Epithelial cell of proximal tubule (primary cell): ENCODE results near the gene MAP3K5. TPM values are rescaled to one million over a fixed set of nuclear protein-coding genes. Genes with fewer than 3 reads are reported as not detected.
"Not testable (repeated sequence)": the region's sequence is repeated elsewhere in the genome, so short reads cannot be mapped to it uniquely, and the experiment has no call there.

ENCODE experiments used
- DNase-seq: peaks from one replicate; pipeline ENCODE4 v3.0.0-alpha.2; 2011; ENCODE audit warnings: low read depth
- H3K4me3 ChIP-seq: 2 replicates; pipeline ENCODE4 v1.5.1; 2011; ENCODE audit warnings: low read depth, mild to moderate bottlenecking, low read length
- total RNA-seq: library from RNA; depleted of rRNA; stranded (reverse); fragments of >200 nt; gene quantifications from 2 replicates; pipeline ENCODE4 v1.2.3, GENCODE V29; 2015
- TF ChIP-seq, protein P1 (sequence below): conservative IDR thresholded peaks from 2 replicates; pipeline ENCODE4 v1.5.1; 2012; ENCODE audit warnings: low read depth, mild to moderate bottlenecking, low read length

The MAP3K5 gene
- total RNA-seq, 1 donor from 2014 or later: 7.8 TPM

DNA sequence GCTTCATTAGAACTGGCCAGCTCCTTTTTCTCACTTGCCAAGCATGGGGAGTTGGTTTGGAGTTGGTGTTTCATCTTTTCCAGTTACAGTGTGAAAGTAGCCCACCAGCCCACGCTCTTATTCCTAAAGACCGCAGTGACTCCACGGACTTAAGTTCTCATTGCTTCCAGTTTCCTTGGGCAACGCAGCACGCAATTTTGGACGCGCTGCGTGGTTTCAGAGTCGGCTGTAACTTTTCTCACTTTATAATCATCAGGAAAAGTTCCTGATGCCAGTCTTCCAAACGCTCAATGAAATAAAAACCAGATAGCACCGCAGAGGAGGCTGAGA lies 29.7 kb upstream of the MAP3K5 start:
- H3K4me3 ChIP-seq: peak overlapping the region; percentile 66
- DNase-seq: no peak
- TF ChIP-seq, protein P1, sequence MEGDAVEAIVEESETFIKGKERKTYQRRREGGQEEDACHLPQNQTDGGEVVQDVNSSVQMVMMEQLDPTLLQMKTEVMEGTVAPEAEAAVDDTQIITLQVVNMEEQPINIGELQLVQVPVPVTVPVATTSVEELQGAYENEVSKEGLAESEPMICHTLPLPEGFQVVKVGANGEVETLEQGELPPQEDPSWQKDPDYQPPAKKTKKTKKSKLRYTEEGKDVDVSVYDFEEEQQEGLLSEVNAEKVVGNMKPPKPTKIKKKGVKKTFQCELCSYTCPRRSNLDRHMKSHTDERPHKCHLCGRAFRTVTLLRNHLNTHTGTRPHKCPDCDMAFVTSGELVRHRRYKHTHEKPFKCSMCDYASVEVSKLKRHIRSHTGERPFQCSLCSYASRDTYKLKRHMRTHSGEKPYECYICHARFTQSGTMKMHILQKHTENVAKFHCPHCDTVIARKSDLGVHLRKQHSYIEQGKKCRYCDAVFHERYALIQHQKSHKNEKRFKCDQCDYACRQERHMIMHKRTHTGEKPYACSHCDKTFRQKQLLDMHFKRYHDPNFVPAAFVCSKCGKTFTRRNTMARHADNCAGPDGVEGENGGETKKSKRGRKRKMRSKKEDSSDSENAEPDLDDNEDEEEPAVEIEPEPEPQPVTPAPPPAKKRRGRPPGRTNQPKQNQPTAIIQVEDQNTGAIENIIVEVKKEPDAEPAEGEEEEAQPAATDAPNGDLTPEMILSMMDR: no peak

DNA sequence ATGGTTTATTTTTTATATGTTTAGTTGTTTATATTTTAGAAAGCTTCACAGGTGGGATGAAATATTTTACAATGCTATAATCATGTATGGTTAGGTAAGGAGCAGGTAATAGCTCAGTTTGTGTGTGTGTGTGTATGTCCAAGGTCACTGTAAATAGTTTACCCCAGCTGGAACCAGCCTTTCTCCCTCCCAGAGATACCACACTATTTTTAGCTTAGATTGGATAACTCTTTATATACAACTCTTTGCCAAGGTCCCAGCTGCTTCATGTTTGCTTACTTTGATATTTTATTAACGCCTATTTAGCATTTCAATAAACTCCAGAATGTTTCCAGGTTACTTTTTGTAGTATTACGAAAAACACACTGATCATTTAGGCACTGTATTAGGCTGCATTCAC lies 28.3 kb upstream of the MAP3K5 start:
- TF ChIP-seq, protein P1: no peak
- no peak for DNase-seq
- H3K4me3 ChIP-seq: no peak overlapping the region

DNA sequence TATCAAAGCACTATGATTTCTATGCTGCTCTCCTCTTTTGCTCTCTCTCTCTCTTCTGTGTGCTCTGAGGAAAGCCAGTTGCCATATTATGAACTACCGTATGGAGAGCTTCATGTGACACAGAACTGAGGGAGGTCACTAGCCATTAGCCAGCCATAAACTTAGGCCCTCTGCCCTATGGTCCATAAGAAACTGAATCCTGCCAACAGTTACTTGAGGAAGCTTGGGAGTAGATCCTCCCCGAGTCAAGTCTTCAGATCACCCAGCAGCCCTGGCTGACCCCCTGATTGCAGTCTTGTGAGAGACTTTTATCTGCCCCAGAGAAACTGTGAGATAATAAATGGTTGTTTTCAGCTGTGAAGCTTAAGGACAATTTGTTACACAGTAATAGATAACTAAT lies 24.4 kb upstream of the MAP3K5 start:
- TF ChIP-seq, protein P1: no peak
- DNase-seq: no peak

DNA sequence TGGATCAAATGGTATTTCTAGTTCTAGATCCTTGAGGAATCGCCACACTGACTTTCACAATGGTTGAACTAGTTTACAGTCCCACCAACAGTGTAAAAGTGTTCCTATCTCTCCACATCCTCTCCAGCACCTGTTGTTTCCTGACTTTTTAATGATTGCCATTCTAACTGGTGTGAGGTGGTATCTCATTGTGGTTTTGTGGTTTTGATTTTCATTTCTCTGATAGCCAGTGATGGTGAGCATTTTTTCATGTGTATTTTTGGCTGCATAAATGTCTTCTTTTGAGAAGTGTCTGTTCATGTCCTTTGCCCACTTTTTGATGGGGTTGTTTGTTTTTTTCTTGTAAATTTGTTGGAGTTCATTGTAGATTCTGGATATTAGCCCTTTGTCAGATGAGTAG lies 23.3 kb upstream of the MAP3K5 start:
- not testable (repeated sequence) for DNase-seq, H3K4me3 ChIP-seq

More for the DNA sequence above, 24.4 kb upstream of the MAP3K5 start:
- H3K4me3 ChIP-seq: no peak overlapping the region

DNA sequence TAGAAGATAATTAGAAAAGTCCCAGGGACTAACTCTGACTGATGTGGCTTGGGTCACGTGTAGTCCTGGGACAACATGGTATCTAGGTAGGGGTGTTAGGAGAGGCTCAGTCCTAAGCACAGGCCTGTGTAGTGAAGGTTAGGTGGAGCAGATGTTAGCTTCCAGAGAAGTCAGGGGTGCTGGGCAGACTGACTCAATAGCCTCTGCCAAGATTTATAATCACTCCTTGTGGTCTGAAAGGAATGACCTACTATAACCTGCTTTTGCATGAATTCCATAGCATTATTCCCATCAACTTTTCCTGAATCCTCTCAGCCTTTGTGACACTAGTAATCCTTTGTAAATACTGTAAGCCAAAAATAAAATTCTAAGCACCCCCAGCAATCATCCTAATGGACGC lies 19.9 kb upstream of the MAP3K5 start:
- no peak overlapping the region for H3K4me3 ChIP-seq
- DNase-seq: no peak
- TF ChIP-seq, protein P1: no peak

DNA sequence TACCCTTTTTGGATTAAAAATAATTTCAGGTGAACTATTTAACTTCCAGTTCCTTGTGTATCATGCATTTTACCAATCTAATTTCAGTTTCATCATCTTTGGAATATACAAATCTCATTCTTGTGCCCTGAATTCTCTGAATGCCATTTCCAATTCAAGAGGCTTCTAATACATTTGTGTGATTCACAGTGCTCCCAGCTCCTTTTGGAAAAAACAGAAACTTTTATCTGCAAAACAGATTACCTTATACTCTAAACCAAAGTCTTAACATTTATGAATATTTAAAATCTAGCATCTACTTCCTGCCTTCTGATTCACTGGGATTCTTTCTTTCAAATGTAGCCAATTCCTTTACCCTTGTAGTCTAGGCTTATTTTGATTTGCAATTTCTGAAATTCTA lies 19.0 kb upstream of the MAP3K5 start:
- DNase-seq: no peak
- no peak overlapping the region for H3K4me3 ChIP-seq
- TF ChIP-seq, protein P1: no peak

DNA sequence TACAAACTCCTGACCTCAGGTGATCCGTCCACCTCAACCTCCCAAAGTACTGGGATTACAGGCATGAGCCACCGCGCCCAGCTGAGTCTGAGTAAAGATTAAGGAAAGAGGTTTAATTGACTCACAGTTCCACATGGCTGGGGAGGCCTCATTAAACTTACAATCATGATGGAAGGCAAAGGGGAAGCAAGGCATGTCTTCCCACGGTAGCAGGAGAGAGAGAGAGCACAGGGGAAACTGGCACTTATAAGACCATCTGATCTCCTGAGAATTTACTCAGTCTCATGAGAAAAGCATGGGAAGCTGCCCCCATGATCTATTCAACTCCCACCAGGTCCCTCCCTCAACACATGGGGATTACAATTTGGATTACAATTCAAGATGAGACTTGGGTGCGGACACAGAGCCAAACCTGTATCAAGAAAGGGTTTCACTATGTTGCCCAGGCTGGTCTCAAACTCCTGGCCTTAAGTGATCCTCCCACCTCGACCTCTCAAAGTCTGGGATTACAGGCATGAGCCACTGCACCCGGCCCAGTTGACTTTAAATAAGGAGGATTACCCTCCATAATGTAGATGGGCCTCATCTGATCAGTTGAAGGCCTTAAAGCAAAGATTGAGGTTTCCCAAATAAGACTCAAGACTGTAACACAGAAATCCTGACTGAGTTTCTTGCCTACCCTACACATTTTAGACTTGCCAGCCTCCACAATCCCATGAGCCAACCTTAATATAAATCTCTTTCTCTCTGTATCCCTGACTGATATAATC lies 17.0 kb upstream of the MAP3K5 start:
- no peak overlapping the region for H3K4me3 ChIP-seq
- TF ChIP-seq, protein P1: no peak
- DNase-seq: no peak
